Measurements from ENCODE around the gene MAPK7.

The MAPK7 gene

GRCh38 chr17:19385521-19385983 lies 7.3 kb downstream of the MAPK7 start:
- DNase-seq (ENCODE audit: low read depth): no peak
- no peak overlapping the region for H3K4me3 ChIP-seq (ENCODE audit: low read length)
- no peak for TF ChIP-seq CTCF (conservative IDR thresholded peaks at IDR 0.05; ENCODE audit: low read depth, low read length)

GRCh38 chr17:19386051-19386929 lies 8.0 kb downstream of the MAPK7 start:
- peak overlapping the region; percentile 17 for H3K4me3 ChIP-seq (ENCODE audit: low read length)
- TF ChIP-seq CTCF (conservative IDR thresholded peaks at IDR 0.05; ENCODE audit: low read depth, low read length): no peak
- no peak for DNase-seq (ENCODE audit: low read depth)

GRCh38 chr17:19386974-19387920 lies 8.9 kb downstream of the MAPK7 start, which contains the start of gene MFAP4:
Gene MFAP4 (minus strand): TSS chr17:19387190. CDS start chr17:19387155, 35 bp downstream.
- no peak for TF ChIP-seq CTCF (conservative IDR thresholded peaks at IDR 0.05; ENCODE audit: low read depth, low read length)
- DNase-seq (ENCODE audit: low read depth): no peak
- H3K4me3 ChIP-seq (ENCODE audit: low read length): peak within 1 kb of the TSS; percentile 17

- H3K4me3 ChIP-seq (ENCODE audit: low read length): no peak overlapping the region
- DNase-seq (ENCODE audit: low read depth): no peak
- TF ChIP-seq CTCF (conservative IDR thresholded peaks at IDR 0.05; ENCODE audit: low read depth, low read length): no peak
Measured at GRCh38 chr17:19387921-19388521, 9.7 kb downstream of the MAPK7 start.

GRCh38 chr17:19388791-19389785 lies 10.8 kb downstream of the MAPK7 start:
- no peak for TF ChIP-seq CTCF (conservative IDR thresholded peaks at IDR 0.05; ENCODE audit: low read depth, low read length)
- H3K4me3 ChIP-seq (ENCODE audit: low read length): no peak overlapping the region
- no peak for DNase-seq (ENCODE audit: low read depth)

- TF ChIP-seq CTCF (conservative IDR thresholded peaks at IDR 0.05; ENCODE audit: low read depth, low read length): no peak
- H3K4me3 ChIP-seq (ENCODE audit: low read length): no peak overlapping the region
- no peak for DNase-seq (ENCODE audit: low read depth)
Measured at GRCh38 chr17:19390951-19391350, 12.7 kb downstream of the MAPK7 start.
